Erythroblast (primary cell): ENCODE measurements around the gene CHMP4B.

Experiments
- GATA1 ChIP-seq: IDR thresholded peaks from 2 replicates; pipeline ENCODE4 v1.6.1; 2011; ENCODE audit warnings: low read depth, mild to moderate bottlenecking, control low read depth, low read length, moderate library complexity
- POLR2A ChIP-seq: IDR thresholded peaks from 2 replicates; pipeline ENCODE4 v1.6.1; 2011; ENCODE audit warnings: mild to moderate bottlenecking, low read length

GRCh38 chr20:33857722-33858563 lies 46.8 kb downstream of the CHMP4B start:
- TF ChIP-seq POLR2A (no peak), GATA1 (no peak)
